IPS-18c (cell line): Measurements from ENCODE around the gene MGST2.
"Not testable (repeated sequence)": the region's sequence is repeated elsewhere in the genome, so short reads cannot be mapped to it uniquely, and the experiment has no call there.

ENCODE experiments used
- H3K4me3 ChIP-seq: 2 replicates; pipeline ENCODE4 v1.7.0; 2013; ENCODE audit warnings: low read depth, mild to moderate bottlenecking, low read length, moderate library complexity; ENCODE audit not compliant: insufficient read depth
- H3K9me3 ChIP-seq: one replicate; pipeline ENCODE4 v1.6.1; 2013; ENCODE audit warnings: mild to moderate bottlenecking, low read length, moderate library complexity; ENCODE audit not compliant: control insufficient read depth, insufficient read depth

Gene MGST2

GRCh38 chr4:139684351-139684750 lies 18.7 kb downstream of the MGST2 start:
- Histone ChIP-seq H3K9me3 (peaks cover 4% of the 10 kb centered on the region), H3K4me3 (no peak overlapping the region)

DNA sequence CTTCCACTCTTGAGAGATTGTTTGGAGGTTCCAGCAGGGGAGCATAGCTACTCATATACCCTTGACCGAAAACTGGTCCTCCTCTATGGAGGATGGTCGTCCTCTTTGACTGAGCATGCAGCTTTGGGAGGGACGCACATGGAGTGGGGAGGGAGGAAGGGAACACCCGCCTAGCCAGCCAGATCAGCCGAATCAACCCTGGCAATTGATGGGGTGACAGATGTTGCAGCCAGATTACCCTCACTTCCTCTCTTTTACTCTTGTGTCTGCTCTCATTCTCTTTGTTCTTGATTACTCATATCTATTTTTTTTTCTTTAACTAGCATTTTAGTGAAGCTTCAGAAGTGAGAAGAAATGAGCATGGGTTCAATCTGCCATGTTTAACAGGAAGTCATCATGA lies 19.6 kb downstream of the MGST2 start:
- H3K4me3 ChIP-seq = no peak overlapping the region
- peaks cover 4% of the 10 kb centered on the region for H3K9me3 ChIP-seq

DNA sequence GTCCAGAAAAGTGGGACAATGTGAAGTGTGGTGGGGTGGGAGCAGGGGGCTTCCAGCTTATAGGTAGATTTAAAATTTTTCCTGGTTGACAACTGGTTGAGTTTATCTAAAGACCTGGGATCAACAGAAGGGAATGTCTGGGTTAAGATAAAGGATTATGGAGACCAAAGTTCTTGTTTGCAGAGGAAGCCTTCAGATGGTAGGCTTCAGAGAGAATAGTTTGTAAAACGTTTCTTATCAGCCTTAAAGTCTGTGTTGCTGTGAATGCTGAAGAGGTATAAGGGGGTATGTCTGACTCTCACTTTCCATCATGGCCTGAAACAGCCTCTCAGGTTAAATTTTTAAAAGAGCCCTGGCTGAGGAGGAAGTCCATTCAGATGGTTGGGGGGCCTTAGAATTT lies 20.5 kb downstream of the MGST2 start:
- no peak overlapping the region for H3K4me3 ChIP-seq
- peaks cover 4% of the 10 kb centered on the region for H3K9me3 ChIP-seq

DNA sequence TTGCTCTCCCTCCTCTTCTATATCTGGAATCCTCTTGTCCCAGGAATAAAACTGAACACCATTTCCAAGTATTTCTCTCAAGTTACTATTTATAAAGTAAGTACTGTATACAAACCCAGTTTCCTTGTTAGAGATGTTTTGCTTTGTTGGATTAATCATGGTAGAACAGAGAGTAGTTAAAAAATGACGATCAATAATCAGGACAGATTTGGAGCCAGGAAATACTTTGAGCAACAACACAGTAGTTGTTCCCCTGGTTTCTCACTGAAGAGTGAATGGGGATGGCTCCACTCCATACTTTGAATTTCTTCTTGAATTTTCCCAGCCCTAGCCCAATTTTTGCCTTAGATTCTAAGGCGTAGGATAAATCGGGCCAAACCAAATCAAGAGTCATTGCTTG lies 21.4 kb downstream of the MGST2 start:
- Histone ChIP-seq H3K4me3 (no peak overlapping the region), H3K9me3 (peaks cover 4% of the 10 kb centered on the region)

- no peak overlapping the region for H3K4me3 ChIP-seq
Observed at GRCh38 chr4:139689093-139689722, 23.6 kb downstream of the MGST2 start.

GRCh38 chr4:139690419-139690818 lies 24.8 kb downstream of the MGST2 start:
- Histone ChIP-seq H3K4me3 (no peak overlapping the region), H3K9me3 (no peaks in the 10 kb centered on the region)

More at GRCh38 chr4:139689093-139689722, 23.6 kb downstream of the MGST2 start:
- peaks cover 2% of the 10 kb centered on the region for H3K9me3 ChIP-seq

DNA sequence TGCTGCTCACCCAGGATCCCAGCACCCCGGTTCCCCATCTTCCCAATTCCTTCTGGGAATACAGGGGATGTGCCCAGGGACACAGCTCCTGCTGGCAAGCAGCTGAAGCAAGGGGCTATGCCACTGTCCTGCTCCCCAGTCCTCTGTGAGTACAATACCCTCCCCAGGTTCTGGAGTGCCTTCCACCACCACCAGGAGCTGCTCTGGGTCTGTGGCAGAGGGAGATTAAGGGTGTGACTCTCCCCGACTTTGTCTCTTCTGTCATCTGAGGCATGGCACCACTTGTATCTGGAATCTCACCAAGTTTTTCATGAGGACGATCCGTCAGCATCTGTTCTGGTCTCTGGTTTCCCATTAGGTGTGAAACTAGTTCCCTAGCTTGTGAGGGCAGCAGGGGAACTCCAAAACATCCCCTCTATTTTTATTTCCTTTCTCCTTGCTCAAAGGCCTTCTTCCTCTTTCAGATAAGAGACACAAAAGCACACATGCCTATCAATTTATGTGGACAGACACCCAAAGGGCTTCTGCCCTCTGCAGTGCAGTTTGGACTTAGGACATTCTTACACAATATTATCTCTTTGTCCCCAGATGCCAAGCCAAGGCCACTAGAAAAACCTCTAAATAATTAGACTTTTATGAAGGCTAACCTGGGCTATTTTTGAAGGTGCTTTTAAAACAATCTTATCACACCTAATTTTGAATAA lies 26.8 kb downstream of the MGST2 start:
- Histone ChIP-seq H3K9me3 (no peaks in the 10 kb centered on the region), H3K4me3 (no peak overlapping the region)

DNA sequence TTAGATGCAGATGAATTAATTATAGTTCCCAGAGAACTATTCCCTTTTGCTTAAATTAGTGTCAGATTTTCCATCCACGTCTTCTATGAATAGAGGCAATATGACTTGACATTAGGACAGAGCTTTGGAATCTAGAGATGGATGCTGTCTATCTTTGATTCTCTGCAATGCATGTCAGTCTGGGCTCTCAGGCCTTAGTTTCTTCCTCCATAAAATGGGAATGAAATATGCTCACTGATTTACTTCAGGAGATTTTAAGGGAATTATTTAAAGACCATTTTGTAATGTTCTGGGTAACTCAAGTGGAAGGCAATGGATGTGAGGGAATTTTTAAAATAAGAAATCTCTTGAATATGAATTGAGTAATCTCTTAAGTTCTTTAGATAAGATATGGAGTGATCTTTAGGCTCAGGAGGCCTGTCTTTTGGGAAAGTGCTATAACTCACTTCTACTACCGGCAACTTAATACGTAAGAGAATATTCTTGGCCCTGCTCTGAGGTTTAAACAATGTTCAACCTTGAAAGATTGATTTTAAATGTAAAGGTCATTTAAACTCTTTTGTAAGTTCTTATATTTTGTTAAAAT lies 29.0 kb downstream of the MGST2 start:
- Histone ChIP-seq H3K9me3 (no peaks in the 10 kb centered on the region), H3K4me3 (no peak overlapping the region)

GRCh38 chr4:139696491-139696890 lies 30.9 kb downstream of the MGST2 start:
- no peak overlapping the region for H3K4me3 ChIP-seq

GRCh38 chr4:139698167-139698925 lies 32.7 kb downstream of the MGST2 start:
- not testable (repeated sequence) for H3K4me3 ChIP-seq, H3K9me3 ChIP-seq

More at GRCh38 chr4:139696491-139696890, 30.9 kb downstream of the MGST2 start:
- no peaks in the 10 kb centered on the region for H3K9me3 ChIP-seq

DNA sequence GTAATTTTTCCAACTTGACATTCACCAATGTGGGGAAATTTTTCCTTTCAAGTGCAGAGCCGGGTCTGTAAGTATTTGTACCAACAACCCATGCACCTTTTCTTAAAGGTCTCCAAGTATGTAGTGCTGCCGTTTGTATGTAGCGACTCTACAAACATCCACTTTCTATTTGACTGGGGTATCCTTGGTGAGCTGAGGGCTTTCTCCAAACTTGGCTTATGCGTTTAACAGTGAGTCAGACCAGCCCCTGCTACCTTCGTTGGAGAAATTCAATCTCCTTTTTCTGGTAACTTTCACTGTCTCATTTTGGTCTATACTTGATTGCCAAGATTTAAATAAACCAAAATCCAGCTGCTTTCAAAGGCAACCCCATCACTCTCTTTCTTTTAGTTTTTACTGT lies 34.9 kb downstream of the MGST2 start:
- no peak overlapping the region for H3K4me3 ChIP-seq
- no peaks in the 10 kb centered on the region for H3K9me3 ChIP-seq

DNA sequence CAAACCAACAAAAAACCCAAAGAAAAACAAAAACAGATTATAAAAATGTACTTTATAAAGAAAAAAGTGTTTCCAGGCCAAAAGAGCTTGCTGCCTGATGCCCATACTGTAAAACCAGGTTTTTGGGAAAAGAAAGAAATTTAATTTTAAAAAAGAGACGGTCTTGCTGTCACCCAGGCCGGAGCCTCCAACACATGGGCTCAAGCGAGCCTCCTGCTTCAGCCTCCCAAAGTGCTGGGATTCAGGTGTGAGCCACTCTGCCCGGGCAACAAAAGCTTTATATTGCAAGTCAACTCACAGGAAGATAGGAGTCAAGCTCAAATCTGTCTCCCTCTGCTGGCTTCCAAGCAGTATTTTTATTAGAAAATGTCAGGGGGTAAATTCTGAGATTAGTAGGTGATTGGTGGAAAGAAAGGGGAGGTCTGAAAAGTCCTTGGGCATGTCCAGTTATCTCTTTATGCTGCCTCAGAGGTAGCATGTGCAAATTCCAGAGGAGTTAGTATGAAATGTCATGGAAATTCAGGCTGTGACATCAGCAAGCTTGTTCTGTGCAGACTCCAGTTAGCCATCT lies 39.4 kb downstream of the MGST2 start:
- no peaks in the 10 kb centered on the region for H3K9me3 ChIP-seq
- no peak overlapping the region for H3K4me3 ChIP-seq

DNA sequence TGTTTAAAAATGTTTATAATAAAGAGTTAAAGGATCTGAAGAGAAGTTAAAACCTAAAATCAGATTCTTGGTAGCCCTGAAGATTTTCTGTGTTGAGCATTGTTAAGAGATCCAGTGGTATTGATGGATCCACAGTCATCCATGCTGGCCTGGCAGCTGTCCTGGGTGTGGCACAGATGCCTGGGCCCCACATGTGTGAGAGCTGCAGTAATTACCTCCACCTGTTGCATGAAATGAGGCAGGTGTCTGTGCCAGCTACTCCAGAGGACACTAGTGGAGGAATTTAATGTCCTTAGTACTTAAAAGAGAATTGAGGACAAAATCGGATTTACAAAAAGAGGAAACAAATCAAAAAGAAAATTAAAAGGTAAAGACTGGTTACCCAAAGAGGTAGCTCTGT lies 44.0 kb downstream of the MGST2 start:
- no peaks in the 10 kb centered on the region for H3K9me3 ChIP-seq
- H3K4me3 ChIP-seq = no peak overlapping the region

DNA sequence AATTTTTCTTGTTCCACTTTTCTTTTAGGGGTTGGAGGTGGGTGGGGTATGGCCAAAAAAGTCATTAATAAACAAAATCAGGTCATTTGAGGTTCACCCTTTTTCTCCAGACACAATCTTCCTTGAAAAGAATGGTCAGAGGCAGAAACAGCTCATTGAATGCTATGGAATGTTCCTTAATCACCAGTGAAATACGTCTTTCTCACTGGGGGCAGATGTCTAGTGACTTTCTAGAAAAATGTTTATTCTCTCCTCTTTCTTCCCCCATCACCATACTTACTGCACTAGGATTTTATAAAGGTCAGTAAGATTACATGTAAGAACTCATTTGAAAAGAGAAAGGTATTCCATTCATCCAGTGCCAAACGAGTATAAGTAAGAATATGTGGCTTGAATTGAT lies 44.5 kb downstream of the MGST2 start:
- no peaks in the 10 kb centered on the region for H3K9me3 ChIP-seq
- no peak overlapping the region for H3K4me3 ChIP-seq

- no peaks in the 10 kb centered on the region for H3K9me3 ChIP-seq
- no peak overlapping the region for H3K4me3 ChIP-seq
Observed at GRCh38 chr4:139711461-139711860, 45.8 kb downstream of the MGST2 start.

DNA sequence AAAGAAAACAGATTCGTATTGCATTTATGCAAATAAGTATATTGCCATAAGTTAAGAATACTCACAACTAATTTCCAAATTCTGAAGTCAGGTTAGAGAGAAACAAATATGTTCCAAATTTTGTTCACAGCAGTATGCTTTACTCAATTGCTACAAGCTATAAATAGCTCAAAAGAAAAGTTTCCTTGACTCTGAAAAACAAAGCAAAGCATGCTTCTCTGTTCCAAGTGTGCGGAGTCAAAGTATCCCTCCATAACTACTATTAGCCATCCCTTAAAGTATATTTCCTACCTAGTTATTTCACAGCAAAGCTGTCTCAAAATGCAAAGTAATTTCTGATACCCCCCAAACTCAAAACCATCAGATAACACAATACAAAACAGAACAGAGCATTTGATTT lies 47.3 kb downstream of the MGST2 start:
- no peak overlapping the region for H3K4me3 ChIP-seq
- no peaks in the 10 kb centered on the region for H3K9me3 ChIP-seq

DNA sequence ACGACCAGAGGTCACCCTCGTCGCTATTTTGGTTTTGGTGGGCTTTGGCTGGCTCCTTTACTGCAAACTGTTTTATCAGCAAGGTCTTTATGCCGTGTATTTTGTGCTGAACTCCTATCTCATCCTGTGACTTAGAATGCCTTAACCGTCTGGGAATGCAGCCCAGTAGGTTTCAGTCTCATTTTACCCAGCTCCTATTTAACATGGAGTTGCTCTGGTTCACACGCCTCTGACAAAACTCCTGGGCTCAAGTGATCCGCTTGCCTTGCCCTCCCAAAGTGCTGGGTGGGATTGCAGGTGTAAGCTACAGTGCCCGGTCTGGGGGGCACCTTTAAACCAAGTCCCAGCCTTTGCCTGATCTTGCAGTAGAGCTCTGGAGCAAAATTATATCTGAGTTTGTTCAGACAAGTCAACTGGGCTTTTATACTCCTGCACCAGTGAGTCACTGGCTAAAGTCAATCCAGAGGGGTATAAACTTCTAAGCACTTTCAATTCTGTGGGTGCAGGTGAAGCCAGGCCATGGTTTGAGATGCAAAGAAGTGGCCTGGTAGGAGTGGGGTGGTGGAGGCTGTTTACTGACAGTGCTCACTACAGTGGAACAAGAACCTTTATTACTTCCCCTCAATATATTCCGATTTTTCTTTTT lies 50.2 kb downstream of the MGST2 start:
- Histone ChIP-seq H3K4me3 (no peak overlapping the region), H3K9me3 (no peaks in the 10 kb centered on the region)
